ENCODE data around the gene SNRNP200.

The SNRNP200 gene

GRCh38 chr2:96236882-96237281, 68.5 kb downstream of the SNRNP200 start:
- Histone ChIP-seq H3K27me3 (ENCODE audit: control insufficient read depth in 5 of 5, insufficient read depth in 4 of 5, low read length in 5 of 5) (no peaks in the 10 kb centered on the region), H3K4me3 (ENCODE audit: low read depth in 1 of 5, low read length in 5 of 5) (no peak overlapping the region), H3K27ac (ENCODE audit: low read depth, low read length) (no peak overlapping the region), H3K9me3 (ENCODE audit: control insufficient read depth in 5 of 5, low read length in 5 of 5) (no peaks in the 10 kb centered on the region), H3K9ac (ENCODE audit: low read length in 5 of 5) (no peak overlapping the region), H3K4me1 (ENCODE audit: control insufficient read depth in 5 of 5, insufficient read depth in 5 of 5, low read length in 5 of 5) (peaks cover 4 to 27% (median 24%) of the 10 kb centered on the region in 5 donors), H3K36me3 (ENCODE audit: control insufficient read depth in 5 of 5, insufficient read depth in 5 of 5, low read length in 5 of 5) (peaks cover 0 to 12% (median 4%) of the 10 kb centered on the region in 5 donors)

- Histone ChIP-seq H3K4me1 (ENCODE audit: control insufficient read depth in 5 of 5, insufficient read depth in 5 of 5, low read length in 5 of 5) (peaks cover 0 to 2% (median 0%) of the 10 kb centered on the region in 5 donors), H3K9ac (ENCODE audit: low read length in 5 of 5) (no peak overlapping the region), H3K9me3 (ENCODE audit: control insufficient read depth in 5 of 5, low read length in 5 of 5) (no peaks in the 10 kb centered on the region), H3K4me3 (ENCODE audit: low read depth in 1 of 5, low read length in 5 of 5) (no peak overlapping the region), H3K27me3 (ENCODE audit: control insufficient read depth in 5 of 5, insufficient read depth in 4 of 5, low read length in 5 of 5) (no peaks in the 10 kb centered on the region), H3K27ac (ENCODE audit: low read depth, low read length) (no peak overlapping the region), H3K36me3 (ENCODE audit: control insufficient read depth in 5 of 5, insufficient read depth in 5 of 5, low read length in 5 of 5) (peaks cover 0 to 2% (median 0%) of the 10 kb centered on the region in 5 donors)
Measured at GRCh38 chr2:96233880-96234316, 71.4 kb downstream of the SNRNP200 start.

GRCh38 chr2:96233436-96233835, 71.9 kb downstream of the SNRNP200 start:
- no peaks in the 10 kb centered on the region for H3K27me3 ChIP-seq (ENCODE audit: control insufficient read depth in 5 of 5, insufficient read depth in 4 of 5, low read length in 5 of 5)
- no peak overlapping the region for H3K9ac ChIP-seq (ENCODE audit: low read length in 5 of 5)
- no peak overlapping the region for H3K27ac ChIP-seq (ENCODE audit: low read depth, low read length)
- H3K4me1 ChIP-seq (ENCODE audit: control insufficient read depth in 5 of 5, insufficient read depth in 5 of 5, low read length in 5 of 5) = peaks cover 0 to 2% (median 0%) of the 10 kb centered on the region in 5 donors
- H3K4me3 ChIP-seq (ENCODE audit: low read depth in 1 of 5, low read length in 5 of 5) = no peak overlapping the region
- H3K9me3 ChIP-seq (ENCODE audit: control insufficient read depth in 5 of 5, low read length in 5 of 5) = no peaks in the 10 kb centered on the region
- peaks cover 0 to 2% (median 0%) of the 10 kb centered on the region in 5 donors for H3K36me3 ChIP-seq (ENCODE audit: control insufficient read depth in 5 of 5, insufficient read depth in 5 of 5, low read length in 5 of 5)

GRCh38 chr2:96231316-96231715, 74.0 kb downstream of the SNRNP200 start:
- H3K4me3 ChIP-seq (ENCODE audit: low read depth in 1 of 5, low read length in 5 of 5) = no peak overlapping the region
- no peaks in the 10 kb centered on the region for H3K36me3 ChIP-seq (ENCODE audit: control insufficient read depth in 5 of 5, insufficient read depth in 5 of 5, low read length in 5 of 5)
- no peaks in the 10 kb centered on the region for H3K9me3 ChIP-seq (ENCODE audit: control insufficient read depth in 5 of 5, low read length in 5 of 5)
- peaks cover 0 to 2% (median 0%) of the 10 kb centered on the region in 5 donors for H3K4me1 ChIP-seq (ENCODE audit: control insufficient read depth in 5 of 5, insufficient read depth in 5 of 5, low read length in 5 of 5)
- H3K9ac ChIP-seq (ENCODE audit: low read length in 5 of 5) = no peak overlapping the region
- H3K27me3 ChIP-seq (ENCODE audit: control insufficient read depth in 5 of 5, insufficient read depth in 4 of 5, low read length in 5 of 5) = no peaks in the 10 kb centered on the region
- H3K27ac ChIP-seq (ENCODE audit: low read depth, low read length) = no peak overlapping the region

- H3K9me3 ChIP-seq (ENCODE audit: control insufficient read depth in 5 of 5, low read length in 5 of 5) = no peaks in the 10 kb centered on the region
- no peaks in the 10 kb centered on the region for H3K27me3 ChIP-seq (ENCODE audit: control insufficient read depth in 5 of 5, insufficient read depth in 4 of 5, low read length in 5 of 5)
- H3K27ac ChIP-seq (ENCODE audit: low read depth, low read length) = no peak overlapping the region
- no peak overlapping the region for H3K4me3 ChIP-seq (ENCODE audit: low read depth in 1 of 5, low read length in 5 of 5)
- no peaks in the 10 kb centered on the region for H3K36me3 ChIP-seq (ENCODE audit: control insufficient read depth in 5 of 5, insufficient read depth in 5 of 5, low read length in 5 of 5)
- peaks cover 0 to 11% (median 5%) of the 10 kb centered on the region in 5 donors for H3K4me1 ChIP-seq (ENCODE audit: control insufficient read depth in 5 of 5, insufficient read depth in 5 of 5, low read length in 5 of 5)
- no peak overlapping the region for H3K9ac ChIP-seq (ENCODE audit: low read length in 5 of 5)
Measured at GRCh38 chr2:96225016-96225533, 80.3 kb downstream of the SNRNP200 start.
